ENCODE data around the gene NT5C1A.

DNA sequence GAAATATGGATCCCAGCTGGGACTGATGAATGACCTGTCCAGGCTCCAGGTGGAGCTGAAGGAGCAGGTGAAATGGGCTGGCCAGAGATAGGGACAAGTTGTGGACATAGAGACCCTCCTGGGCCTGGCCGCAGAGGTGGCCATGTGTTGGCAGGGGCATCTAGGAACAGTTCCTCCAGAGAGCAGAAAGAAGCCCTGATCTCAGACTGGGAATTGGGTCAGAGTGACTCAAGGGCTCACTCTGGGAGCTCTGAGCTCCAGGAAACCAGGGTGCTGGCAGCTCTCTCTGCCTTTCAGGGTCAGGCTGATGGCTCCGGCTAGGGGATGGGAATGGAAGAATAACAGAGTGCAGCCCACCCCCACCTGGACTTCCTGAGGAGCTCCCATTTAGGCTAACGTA, 3.0 kb downstream of the NT5C1A start:
- no peak for TF ChIP-seq EZH2 (IDR thresholded peaks at IDR 0.05; ENCODE audit: insufficient read depth, poor library complexity, severe bottlenecking)
- no peak for TF ChIP-seq EZH2phosphoT487 (IDR thresholded peaks at IDR 0.05; ENCODE audit: insufficient read depth, low read depth)

Data from GM23248 (cell line).